ENCODE data around the gene PRICKLE2. TPM values are rescaled to one million over a fixed set of nuclear protein-coding genes. Genes with fewer than 3 reads are reported as not detected.

Gene PRICKLE2
- total RNA-seq, 1 experiment from 2014 or later: 0.26 TPM

GRCh38 chr3:64111872-64112271 is 113.4 kb downstream of the PRICKLE2 start:
- no peaks in the 10 kb centered on the region for H3K9me3 ChIP-seq (ENCODE audit: control insufficient read depth, insufficient read depth, low read depth, low read length)
- H3K27ac ChIP-seq (ENCODE audit: low read length): no peak overlapping the region
- ChIA-PET CTCF (no interaction called here), POLR2A (no interaction called here)
- H3K4me3 ChIP-seq (ENCODE audit: low read depth in 2 of 2, low read length in 2 of 2): no peak overlapping the region
- ATAC-seq: no peak
- H3K36me3 ChIP-seq (ENCODE audit: control insufficient read depth, insufficient read depth, low read length): no peaks in the 10 kb centered on the region
- intact Hi-C loops (cut with micrococcal nuclease; ENCODE audit: unreplicated experiment) (no loop called here), in situ Hi-C loops (cut with HindIII; ENCODE audit: low pct_unique_long_range_greater_than_20kb, low sequenced_read_pairs) (no loop called here)
- BruUV-seq (replicated peaks): no TSS peak
- H3K4me1 ChIP-seq (ENCODE audit: control insufficient read depth, insufficient read depth, low read length): no peaks in the 10 kb centered on the region
- no peaks in the 10 kb centered on the region for H3K27me3 ChIP-seq (ENCODE audit: control insufficient read depth, insufficient read depth, low read length)
- TF ChIP-seq POLR2AphosphoS5 (IDR thresholded peaks at IDR 0.05; ENCODE audit: low read depth, low read length): no peak
- TF ChIP-seq TCF7L2 (IDR thresholded peaks at IDR 0.05; ENCODE audit: low read depth, low read length): no peak
- no peak for TF ChIP-seq CTCF (IDR thresholded peaks at IDR 0.05)
- TF ChIP-seq, protein P1, sequence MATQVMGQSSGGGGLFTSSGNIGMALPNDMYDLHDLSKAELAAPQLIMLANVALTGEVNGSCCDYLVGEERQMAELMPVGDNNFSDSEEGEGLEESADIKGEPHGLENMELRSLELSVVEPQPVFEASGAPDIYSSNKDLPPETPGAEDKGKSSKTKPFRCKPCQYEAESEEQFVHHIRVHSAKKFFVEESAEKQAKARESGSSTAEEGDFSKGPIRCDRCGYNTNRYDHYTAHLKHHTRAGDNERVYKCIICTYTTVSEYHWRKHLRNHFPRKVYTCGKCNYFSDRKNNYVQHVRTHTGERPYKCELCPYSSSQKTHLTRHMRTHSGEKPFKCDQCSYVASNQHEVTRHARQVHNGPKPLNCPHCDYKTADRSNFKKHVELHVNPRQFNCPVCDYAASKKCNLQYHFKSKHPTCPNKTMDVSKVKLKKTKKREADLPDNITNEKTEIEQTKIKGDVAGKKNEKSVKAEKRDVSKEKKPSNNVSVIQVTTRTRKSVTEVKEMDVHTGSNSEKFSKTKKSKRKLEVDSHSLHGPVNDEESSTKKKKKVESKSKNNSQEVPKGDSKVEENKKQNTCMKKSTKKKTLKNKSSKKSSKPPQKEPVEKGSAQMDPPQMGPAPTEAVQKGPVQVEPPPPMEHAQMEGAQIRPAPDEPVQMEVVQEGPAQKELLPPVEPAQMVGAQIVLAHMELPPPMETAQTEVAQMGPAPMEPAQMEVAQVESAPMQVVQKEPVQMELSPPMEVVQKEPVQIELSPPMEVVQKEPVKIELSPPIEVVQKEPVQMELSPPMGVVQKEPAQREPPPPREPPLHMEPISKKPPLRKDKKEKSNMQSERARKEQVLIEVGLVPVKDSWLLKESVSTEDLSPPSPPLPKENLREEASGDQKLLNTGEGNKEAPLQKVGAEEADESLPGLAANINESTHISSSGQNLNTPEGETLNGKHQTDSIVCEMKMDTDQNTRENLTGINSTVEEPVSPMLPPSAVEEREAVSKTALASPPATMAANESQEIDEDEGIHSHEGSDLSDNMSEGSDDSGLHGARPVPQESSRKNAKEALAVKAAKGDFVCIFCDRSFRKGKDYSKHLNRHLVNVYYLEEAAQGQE (IDR thresholded peaks at IDR 0.05; ENCODE audit: insufficient read depth in 1 of 2, low read depth in 2 of 2, low read length in 1 of 2): no peak
- TF ChIP-seq SIN3A (IDR thresholded peaks at IDR 0.05; ENCODE audit: borderline replicate concordance, insufficient read depth, low read depth, low read length): no peak
- DNase-seq (ENCODE audit: low read depth, low spot score): no peak

- no peak overlapping the region for H3K27ac ChIP-seq (ENCODE audit: low read length)
- CTCF ChIA-PET: no interaction called here
- in situ Hi-C loops (cut with HindIII; ENCODE audit: low pct_unique_long_range_greater_than_20kb, low sequenced_read_pairs): no loop called here
- BruUV-seq (replicated peaks): no TSS peak
- no peaks in the 10 kb centered on the region for H3K27me3 ChIP-seq (ENCODE audit: control insufficient read depth, insufficient read depth, low read length)
- POLR2A ChIA-PET: no interaction called here
- H3K4me3 ChIP-seq (ENCODE audit: low read depth in 2 of 2, low read length in 2 of 2): no peak overlapping the region
- ATAC-seq (no peak), DNase-seq (ENCODE audit: low read depth, low spot score) (no peak)
- no peaks in the 10 kb centered on the region for H3K9me3 ChIP-seq (ENCODE audit: control insufficient read depth, insufficient read depth, low read depth, low read length)
- TF ChIP-seq TCF7L2 (IDR thresholded peaks at IDR 0.05; ENCODE audit: low read depth, low read length) (no peak), SIN3A (IDR thresholded peaks at IDR 0.05; ENCODE audit: borderline replicate concordance, insufficient read depth, low read depth, low read length) (no peak), CTCF (IDR thresholded peaks at IDR 0.05) (no peak), POLR2AphosphoS5 (IDR thresholded peaks at IDR 0.05; ENCODE audit: low read depth, low read length) (no peak)
- TF ChIP-seq, protein P1 (IDR thresholded peaks at IDR 0.05; ENCODE audit: insufficient read depth in 1 of 2, low read depth in 2 of 2, low read length in 1 of 2): no peak
- no peaks in the 10 kb centered on the region for H3K4me1 ChIP-seq (ENCODE audit: control insufficient read depth, insufficient read depth, low read length)
- intact Hi-C loops (cut with micrococcal nuclease; ENCODE audit: unreplicated experiment): no loop called here
- H3K36me3 ChIP-seq (ENCODE audit: control insufficient read depth, insufficient read depth, low read length): no peaks in the 10 kb centered on the region
Observed at GRCh38 chr3:64111083-64111482, 114.2 kb downstream of the PRICKLE2 start.
